ENCODE measurements around the gene IL1RAP.

The IL1RAP gene

GRCh38 chr3:190706582-190706981 is 192.7 kb downstream of the IL1RAP start:
- DNase-seq (ENCODE audit: low read depth, low spot score): no peak
- in situ Hi-C loops (cut with HindIII; ENCODE audit: low sequenced_read_pairs): no loop called here
- TF ChIP-seq CTCF (IDR thresholded peaks at IDR 0.05; ENCODE audit: low read depth, low read length): no peak
- no peak overlapping the region for H3K4me3 ChIP-seq (ENCODE audit: low read depth, low read length)
